SHP77 treated with DMSO at 0.1 percent for 48 hours (cell line): ENCODE results near the gene ATP2A3.
"Not testable (repeated sequence)": the region's sequence is repeated elsewhere in the genome, so short reads cannot be mapped to it uniquely, and the experiment has no call there.

ENCODE experiments used
- DNase-seq: peaks from one replicate; lab custom pipeline; 2025; lab: John Stamatoyannopoulos, UW

The ATP2A3 gene

DNA sequence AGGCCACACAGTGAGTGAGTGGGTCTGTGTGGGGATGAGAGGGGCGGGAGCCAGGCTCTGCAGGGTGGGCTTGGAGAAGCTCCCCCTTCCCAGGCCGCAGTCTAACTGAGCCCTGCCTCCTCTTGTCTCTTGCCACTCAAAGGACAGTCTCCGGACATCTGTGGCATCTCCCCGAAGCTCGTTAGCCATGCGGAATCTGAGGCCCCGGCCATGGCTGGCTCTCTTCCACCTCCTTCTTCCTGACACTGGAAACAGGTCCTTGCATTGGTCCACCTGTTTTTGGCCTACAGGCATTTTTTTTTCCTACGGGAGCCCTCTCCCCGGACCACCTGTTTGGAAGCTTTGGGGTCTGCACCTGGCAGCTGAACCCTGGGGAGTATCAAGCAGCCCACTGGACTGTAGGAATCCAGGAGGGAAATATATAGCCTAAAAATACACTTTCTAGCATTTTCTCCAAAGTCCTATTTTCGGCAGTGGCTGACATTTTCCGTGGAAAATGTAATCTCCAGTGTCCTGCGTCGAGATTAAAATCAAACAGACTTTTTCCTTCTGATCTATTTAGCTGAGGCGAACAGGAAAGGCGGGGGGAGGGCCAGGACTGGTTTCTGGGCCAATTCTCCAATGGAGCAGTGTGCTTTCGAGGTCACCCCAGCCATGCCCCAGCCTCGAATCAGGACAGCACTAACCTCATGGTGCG, 9.1 kb downstream of the ATP2A3 start:
- DNase-seq, result no peak

DNA sequence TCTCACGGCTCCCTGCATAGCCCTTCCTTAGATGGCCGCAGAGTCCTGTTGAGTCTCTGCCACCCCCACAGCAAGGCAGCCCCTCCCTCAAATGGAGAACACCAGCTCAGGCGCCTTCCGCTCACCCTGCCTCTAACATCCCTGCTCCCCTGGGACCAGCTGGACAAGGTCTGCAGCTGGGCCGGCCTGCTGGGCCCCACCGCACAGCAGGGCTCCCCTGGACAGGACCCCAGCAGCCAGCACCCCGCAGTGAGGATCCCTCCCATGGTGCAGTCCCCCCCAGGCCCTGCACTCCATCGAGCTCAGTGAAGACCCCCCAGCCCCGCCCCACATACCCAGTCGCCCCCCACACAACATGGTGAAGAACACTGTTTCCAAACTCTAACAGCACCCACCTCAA, 10.2 kb downstream of the ATP2A3 start:
- DNase-seq, result no peak

DNA sequence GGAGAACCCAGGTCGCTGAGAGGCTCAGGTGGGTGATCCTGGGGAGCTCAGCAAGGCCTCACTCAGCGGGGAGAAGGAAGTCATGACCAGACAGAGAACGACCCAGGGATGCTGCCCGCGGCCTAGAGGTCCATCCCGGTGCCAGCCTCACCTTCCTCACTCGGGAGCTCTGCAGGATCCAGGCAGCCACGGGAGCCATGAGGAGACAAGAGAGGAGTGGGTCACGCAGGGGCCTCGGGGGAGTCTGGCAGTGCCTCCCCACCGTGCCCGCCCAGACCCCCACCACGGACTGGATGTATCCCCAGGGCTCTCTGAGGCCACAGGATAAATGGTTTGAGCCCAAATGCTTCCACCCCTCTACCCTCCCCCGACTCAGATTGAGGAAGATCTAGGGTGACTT, 10.7 kb downstream of the ATP2A3 start:
- DNase-seq, result no peak

DNA sequence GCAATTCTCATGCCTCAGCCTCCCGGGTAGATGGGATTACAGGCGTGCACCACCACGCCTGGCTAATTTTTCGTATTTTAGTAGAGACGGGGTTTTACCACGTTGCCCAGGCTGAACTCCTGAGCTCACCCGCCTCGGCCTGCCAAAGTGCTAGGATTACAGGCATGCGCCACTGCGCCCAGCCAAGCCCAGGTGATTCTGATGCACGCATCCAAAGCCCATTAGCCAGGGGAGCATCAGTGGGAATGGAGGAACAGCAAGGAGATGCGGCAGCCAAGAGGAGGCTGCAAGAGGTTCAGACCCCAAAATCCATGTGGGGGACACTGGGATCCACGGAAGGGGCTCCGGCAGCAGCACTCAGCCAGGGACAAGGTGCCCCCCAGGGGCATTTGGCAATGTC, 12.1 kb downstream of the ATP2A3 start:
- DNase-seq, result no peak

DNA sequence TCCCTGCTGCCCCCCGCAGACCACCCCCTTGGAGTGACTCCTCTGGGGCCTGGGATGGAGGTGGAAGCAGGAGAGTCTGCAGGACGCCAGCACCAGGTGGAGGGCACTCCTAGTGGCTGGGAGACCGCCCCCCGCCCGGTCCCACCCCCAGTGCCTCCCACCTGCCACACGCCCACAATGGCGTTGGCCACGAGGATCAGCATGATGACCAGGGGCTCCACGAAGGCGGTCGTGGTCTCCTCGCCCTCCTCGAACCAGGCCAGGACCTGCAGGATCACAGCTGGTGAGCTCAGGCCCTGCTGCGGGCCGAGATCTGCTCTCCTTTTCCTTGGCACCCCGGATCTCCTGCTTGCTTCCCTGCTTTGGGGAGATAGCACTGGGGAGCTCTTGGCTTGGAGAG, 12.8 kb downstream of the ATP2A3 start:
- no peak for DNase-seq

DNA sequence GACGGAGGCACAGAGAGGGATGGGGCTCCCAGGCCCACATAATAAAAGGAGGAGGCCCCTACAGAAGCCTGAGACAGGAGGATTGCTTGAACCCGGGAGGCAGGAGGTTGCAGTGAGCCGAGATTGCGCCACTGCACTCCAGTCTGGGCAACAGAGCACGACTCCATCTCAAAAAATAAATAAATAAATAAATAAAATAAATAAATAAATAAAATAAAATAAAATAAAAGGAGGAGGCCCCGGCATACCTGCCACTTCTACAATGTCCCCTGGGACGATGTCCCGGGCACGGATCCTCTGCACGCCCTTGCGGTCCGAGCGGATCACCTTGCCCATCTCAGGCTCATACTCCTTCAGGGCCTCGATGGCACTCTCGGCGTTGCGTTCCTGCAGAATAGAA, 13.2 kb downstream of the ATP2A3 start:
- no peak for DNase-seq

DNA sequence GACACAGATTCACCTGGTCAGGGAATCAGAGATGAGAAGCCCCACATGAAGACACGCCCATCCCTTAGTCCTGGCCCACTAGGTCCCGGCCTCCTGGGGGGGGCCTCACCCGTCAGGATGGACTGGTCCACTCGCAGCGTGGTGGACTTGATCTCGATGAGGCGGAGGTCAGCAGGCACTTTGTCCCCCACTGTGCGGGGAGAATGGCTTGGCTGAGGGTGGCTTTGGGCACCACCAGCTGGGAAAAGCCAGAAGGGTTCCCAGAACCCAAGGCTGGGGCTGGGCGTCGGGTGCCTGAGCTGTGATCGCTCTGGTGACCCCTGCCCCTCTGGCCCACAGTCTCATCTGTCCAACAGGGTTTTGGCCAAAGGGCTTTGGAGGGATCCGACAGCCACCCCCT, 13.7 kb downstream of the ATP2A3 start:
- no peak for DNase-seq

DNA sequence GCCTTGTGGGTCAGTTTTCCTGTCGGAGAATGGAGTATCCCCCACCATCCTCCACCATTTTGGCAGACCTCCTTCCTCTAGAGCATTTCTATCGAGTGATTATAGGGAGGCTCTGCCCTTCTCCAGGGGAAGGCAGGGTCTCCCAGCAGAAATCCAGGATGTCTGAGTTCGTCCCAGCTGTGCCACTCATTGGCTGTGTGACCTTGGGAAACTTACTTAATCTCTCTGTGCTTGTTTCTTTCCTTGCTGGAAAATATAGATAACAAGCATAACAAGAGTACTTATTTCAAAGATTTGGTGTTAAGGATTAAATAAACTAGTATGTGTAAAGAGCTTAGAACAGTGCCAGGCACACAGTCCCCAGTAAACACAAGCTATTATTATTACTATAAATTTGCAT, 14.8 kb downstream of the ATP2A3 start:
- no peak for DNase-seq

DNA sequence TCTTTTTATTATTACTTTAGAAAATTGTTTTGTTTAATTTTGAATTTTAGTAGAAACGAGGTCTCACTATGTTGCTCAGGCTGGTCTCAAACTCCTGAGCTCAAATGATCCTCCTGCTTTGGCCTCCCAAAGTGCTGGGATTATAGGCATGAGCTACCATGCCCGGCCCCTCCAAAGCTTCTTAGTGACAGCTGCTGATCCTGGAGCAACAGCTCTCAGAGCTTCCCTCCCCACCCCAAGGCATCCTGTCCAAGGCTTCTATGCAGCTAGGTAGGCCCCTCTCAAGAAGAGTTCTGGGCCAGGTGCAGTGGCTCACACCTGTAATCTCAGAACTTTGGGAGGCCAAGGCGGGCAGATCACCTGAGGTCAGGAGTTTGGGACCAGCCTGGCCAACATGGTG, 15.7 kb downstream of the ATP2A3 start:
- not testable (repeated sequence) for DNase-seq

DNA sequence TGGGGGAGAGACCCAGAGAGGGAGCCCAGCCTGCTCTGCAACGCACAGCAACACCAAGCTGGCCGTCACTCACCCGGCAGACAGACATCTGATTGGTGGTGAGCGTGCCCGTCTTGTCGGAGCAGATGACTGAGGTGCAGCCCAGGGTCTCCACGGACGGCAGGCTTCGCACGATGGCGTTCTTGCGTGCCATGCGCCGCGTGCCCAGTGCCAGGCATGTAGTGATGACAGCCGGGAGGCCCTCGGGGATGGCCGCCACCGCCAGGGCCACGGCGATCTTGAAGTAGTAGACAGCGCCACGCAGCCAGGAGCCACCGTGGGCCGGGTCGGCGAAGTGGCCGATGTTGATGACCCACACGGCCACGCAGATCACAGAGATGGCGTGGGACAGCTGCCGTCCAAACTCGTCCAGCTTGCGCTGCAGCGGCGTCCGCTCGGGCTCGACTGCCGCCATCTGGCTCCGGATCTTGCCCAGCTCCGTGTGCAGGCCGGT, 16.9 kb downstream of the ATP2A3 start:
- DNase-seq, result no peak

DNA sequence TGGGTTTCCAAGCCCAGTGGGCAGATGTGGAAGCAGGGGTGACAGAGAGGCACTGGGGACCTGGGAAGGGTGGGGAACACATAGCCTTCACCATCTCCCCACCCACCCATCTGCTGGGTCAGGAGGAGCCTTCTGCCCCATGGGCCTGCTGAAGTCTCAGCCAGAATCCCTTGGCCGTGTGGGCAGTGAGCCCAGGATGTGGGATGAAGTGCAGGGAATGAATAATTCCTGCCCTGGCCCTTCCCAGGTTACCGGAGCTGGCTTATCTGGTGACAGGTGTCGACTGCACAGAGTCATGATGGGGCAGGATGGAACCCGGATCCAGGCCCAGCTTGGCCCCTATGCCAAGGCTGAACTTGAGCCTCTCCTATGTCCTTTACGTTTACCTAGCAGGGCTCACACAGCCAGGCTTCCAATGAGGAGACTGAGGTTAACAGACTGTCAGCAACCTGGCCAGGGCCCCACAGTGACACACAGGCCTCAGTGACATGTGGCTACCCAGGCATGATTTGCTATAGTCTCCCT, 17.5 kb downstream of the ATP2A3 start:
- DNase-seq, result no peak

DNA sequence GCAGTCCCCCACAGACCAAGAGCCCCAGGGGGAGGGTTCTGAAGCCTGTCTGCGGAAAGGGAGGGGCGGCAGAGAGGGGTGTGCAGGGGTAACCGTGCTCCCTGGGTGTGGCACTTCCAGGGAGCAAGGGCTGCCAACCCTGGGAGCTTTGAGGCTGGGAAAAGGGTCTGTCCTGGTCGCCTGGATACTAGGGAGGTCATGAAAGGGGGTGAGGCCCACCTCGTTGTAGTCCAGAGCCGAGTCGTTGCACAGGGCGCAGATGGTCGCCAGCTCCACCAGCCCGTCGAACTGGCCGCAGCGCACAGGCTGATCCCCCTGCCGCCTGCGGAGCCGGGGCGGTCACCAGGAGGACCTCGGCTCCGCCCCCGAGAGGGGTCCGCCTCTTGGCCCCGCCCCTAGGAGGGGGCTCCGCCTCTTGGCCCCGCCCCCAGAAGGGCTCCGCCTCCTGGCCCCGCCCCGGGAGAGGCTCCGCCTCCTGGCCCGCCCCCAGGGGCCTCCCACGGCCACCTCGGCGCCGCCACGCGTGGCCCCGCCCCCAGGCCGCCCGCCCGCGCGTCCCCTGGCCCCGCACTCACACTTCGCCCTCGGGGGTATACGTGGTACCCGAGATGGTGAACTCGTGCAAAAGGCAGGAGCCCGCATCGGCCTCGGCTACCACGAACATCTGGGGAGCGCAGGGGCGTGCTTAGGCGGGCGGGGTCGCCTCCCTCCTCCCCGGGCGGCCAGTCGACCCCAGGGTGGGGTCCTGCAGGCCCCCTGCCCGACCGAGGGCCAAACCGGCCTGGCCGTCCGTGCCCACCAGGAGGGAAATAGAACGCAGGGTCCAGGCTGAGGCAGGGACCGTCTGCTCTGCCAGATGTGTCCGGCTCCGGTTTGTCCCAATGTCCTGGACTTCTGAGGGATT, 19.5 kb downstream of the ATP2A3 start:
- DNase-seq, result no peak

DNA sequence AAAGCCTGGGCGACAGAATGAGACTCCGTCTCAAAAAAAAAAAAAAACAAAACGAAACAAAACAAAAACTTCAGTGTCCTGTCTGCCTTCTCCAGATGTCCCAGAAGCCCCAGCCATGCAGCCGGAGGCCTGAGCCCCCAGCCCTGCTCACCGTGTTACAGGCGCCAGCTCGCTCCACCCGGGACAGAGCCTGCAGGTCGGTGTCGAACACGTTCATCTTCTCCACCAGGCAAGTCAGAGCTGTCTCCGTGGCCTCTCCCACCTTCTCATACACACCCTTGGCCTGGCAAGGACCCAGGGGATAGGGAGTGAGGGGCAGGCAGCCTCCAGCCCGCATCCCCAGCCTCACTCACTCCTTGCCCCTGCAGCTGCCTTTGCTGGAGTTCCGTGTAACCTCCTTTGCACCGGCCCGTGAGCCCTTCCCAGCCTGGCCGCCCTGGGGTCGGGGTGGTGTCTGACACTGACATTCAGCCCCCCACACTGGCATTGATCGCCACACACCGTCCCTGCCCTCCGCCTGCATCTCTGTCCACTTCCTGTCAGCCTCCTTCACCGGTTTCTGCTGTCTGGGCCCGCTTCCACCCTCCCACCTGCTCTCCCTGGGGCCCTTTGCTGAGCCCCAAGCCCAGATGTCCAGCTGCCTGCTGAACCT, 20.9 kb downstream of the ATP2A3 start:
- DNase-seq, result no peak

DNA sequence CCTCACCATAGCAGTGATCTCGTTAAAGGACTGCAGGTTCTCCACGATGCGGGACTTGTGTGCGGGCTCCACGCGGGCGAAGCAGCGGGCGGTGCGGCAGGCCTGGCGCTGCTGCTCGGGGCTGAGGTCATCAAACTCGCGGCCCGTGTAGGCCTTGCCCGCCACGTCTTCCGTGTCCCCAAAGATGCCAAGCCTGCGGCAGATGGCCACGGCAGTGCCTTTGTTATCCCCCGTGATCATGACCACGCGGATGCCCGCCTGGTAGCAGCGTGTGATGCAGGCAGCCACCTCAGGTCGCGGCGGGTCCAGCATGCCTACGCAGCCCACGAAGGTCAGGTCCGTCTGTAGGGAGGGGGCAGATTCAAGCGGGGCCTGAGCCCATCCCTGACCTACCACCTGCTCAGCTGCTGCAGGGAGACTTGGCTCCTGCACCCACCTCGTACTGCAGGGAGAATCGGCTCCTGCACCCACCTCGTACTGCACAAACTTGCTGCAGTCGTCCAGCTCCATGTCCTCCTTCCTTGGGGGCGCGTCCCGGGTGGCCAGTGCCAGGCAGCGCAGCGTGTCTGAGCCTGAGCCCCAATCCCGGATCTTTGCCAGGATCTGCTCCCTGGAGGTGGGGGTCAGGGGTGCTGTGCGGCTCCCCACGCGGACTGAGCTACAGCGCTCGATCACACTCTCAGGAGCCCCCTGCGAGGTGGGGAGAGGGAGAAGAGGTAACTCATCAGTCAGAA, 23.1 kb downstream of the ATP2A3 start:
- DNase-seq, result no peak

DNA sequence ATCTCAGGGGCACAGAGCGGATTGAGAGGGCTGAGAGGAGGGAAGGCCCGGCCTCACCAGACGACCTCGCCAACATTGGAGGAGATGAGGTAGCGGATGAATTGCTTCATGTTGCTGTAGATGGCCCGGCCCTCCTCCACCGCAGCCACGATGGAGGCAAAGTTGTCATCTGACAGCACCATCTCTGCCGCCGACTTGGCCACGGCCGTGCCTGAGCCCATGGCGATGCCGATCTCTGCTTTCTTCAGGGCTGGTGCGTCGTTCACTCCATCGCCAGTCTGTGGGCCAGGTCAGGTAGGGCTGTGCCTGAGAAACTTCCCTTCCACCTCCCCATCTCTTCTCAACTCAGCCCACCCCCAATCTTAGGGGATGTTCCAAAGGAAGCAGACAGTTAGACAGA, 26.9 kb downstream of the ATP2A3 start:
- no peak for DNase-seq

DNA sequence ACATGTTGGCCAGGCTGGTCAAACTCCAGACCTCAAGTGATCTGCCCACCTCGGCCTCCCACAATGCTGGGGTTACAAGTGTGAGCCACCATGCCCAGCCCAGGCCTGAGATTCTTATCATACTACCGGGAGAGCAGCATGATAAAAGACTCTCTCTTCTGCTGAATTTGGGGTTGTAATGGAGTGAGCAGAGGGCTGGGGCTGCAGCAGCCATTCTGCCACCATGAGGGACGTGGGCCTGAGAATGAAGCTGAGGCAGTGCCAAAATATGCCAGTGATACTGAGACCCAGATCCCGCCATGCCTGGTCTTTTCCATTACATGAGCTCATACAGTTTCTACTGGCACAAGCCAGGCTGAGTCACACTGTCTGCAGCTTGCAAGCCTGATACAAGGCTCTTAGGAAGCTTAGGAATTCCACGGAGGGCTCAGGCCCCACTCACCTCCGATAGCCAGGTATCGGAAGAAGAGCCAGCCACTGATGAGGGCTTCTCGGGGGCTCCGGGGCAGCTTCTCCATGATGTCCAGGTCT, 28.3 kb downstream of the ATP2A3 start:
- DNase-seq, result no peak

DNA sequence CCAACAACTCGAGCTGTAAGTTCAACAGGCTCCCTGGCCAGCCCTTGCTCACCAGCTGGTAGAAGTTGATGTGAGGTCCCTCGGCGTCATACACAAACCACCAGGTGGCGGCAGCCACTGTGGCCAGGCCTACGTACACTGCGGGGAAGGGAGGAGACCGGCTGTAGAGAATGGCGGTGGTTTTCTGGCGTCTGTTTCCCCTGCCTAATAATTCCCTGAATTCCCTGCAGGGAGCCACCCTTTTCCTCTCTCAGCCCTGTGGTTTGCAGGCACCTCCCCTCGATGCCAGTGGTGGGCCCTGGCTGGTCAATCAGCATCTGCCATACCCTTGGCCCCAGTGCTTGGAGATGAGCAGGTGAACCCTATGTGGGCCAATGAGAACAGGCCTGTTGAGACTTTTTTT, 29.1 kb downstream of the ATP2A3 start:
- DNase-seq, result peak; percentile 65

DNA sequence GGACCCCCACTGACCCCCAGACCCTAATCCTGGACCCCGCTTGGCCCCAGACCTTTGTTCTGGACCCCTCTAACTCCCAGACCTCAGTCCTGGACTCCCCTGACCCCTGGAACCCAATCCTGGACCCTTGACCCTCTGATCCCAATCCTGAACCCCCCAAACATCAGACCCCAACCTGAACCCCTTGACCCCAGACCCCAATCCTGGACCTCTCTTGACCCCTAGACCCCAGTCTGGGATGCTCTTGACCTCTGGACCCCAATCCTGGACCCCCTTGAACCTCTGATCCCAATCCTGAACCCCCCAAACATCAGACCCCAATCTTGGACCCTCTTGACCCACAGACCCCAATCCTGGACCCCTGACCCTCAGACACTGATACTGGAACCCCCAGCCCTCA, 34.5 kb downstream of the ATP2A3 start:
- no peak for DNase-seq

DNA sequence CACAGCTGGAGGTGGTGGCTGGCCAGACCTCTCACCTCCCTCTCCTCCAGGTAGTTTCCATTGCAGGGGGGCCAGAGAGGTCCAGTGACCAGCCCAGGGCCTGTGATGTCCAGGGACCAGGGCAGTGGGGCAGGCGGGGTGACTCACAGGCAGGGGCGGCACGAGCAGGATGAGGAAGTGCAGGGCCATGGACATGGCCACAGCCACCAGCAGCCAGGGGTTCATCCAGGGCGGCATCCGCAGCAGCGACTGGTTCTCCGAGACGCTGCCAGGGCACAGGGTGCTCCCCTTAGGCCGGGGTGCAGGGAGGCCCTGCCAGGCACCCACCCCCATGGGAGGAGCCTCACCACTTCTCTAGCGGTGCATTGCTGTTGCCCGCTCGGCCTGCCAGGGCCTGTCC, 35.1 kb downstream of the ATP2A3 start:
- DNase-seq, result no peak

DNA sequence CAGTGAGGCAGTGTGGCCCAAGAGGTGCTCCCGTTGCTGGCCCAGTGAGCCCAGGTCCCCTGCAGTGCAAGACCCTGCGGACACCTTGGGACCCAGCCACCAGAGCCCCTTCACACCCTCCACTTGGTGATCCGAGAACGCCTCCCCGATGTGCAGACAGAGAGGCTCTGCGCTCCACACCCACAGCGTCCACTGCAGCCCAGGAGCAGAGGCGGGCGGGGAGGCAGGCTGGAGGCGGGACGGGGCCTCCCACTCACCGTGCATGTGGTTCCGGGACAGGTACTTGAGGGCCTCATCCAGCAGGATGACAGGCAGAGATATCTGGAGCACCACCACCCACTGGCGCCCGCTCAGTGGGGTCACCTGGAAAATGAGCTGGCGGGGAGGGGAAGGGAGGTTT, 35.8 kb downstream of the ATP2A3 start:
- no peak for DNase-seq

DNA sequence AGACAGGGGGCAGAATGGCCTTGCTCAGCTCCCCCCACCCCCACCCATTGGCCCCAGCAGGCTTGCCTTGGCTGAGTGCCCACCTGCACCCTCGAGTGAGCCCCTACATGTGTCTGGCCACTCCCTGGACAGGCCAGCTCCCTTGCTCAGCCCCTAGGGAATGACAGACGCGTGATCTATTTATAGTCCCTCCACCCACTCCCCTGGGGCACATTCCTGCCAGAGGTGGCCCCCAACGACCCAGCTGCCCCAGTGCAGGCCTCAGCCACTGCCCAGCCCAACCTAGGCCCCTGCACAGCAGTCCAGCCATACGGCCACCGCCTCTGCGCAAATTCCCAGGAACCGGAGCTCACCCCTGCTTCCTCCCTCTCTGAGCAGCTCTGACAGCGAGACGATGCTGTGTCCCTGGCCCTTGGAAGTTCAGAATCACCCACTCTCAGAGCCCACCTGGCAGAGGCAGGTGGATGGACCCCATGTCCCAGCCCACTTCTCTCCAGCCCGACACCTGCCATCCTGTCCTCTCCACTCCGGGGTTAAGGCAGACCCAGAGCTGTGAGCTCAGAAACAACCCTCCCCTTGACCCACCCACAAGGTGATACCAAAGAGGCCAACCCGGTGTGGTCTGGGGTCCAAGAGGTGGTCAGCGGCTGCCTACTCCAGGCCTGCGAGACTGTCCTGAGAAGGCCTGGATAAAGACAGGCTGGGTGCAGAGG, 36.5 kb downstream of the ATP2A3 start:
- no peak for DNase-seq
